Glutamatergic neuron (in vitro differentiated cells): ENCODE data around the gene PRR5L. TPM values are rescaled to one million over a fixed set of nuclear protein-coding genes. Genes with fewer than 3 reads are reported as not detected.
A peak's percentile ranks its signal among the peaks of the same experiment; 100 is the strongest.

ENCODE experiments used
- DNase-seq: peaks from one replicate; pipeline ENCODE4 v3.0.0; 2022
- H3K27ac Mint-ChIP-seq: one replicate; pipeline ENCODE4 v1.8.0; 2020; ENCODE audit warnings: mild to moderate bottlenecking, mixed read lengths, inconsistent platforms; ENCODE audit not compliant: unreplicated experiment
- H3K27me3 Mint-ChIP-seq: one replicate; pipeline ENCODE4 v1.8.0; 2020; ENCODE audit warnings: mild to moderate bottlenecking, moderate library complexity, mixed read lengths, inconsistent platforms; ENCODE audit not compliant: unreplicated experiment
- H3K36me3 Mint-ChIP-seq: one replicate; pipeline ENCODE4 v1.8.0; 2020; ENCODE audit warnings: mild to moderate bottlenecking, mixed read lengths, inconsistent platforms; ENCODE audit not compliant: unreplicated experiment
- H3K4me1 Mint-ChIP-seq: one replicate; pipeline ENCODE4 v1.8.0; 2020; ENCODE audit warnings: mild to moderate bottlenecking, low read depth, mixed read lengths, inconsistent platforms; ENCODE audit not compliant: unreplicated experiment
- H3K4me3 Mint-ChIP-seq: one replicate; pipeline ENCODE4 v1.8.0; 2020; ENCODE audit warnings: mild to moderate bottlenecking, mixed read lengths, inconsistent platforms; ENCODE audit not compliant: unreplicated experiment
- H3K9me3 Mint-ChIP-seq: one replicate; pipeline ENCODE4 v1.8.0; 2020; ENCODE audit warnings: mild to moderate bottlenecking, moderate library complexity, mixed read lengths, inconsistent platforms; ENCODE audit not compliant: unreplicated experiment
- total RNA-seq: library from RNA; stranded (reverse); fragmentation: NEBNext Ultra II Directional; extraction: Animal tissue kit (Norgen Biotek cat#: 25700); gene quantifications from one replicate; pipeline ENCODE4 v1.2.1, GENCODE V29; 2021; ENCODE audit not compliant: unreplicated experiment
- TF ChIP-seq, protein P1 (sequence below): fragments of 200-600 bp; sonication (generic); IDR thresholded peaks from one replicate; pipeline ENCODE4 v1.5.0; 2021; ENCODE audit not compliant: partially characterized antibody, unreplicated experiment

The PRR5L gene
- total RNA-seq, 1 donor from 2014 or later, result 1.6 TPM

DNA sequence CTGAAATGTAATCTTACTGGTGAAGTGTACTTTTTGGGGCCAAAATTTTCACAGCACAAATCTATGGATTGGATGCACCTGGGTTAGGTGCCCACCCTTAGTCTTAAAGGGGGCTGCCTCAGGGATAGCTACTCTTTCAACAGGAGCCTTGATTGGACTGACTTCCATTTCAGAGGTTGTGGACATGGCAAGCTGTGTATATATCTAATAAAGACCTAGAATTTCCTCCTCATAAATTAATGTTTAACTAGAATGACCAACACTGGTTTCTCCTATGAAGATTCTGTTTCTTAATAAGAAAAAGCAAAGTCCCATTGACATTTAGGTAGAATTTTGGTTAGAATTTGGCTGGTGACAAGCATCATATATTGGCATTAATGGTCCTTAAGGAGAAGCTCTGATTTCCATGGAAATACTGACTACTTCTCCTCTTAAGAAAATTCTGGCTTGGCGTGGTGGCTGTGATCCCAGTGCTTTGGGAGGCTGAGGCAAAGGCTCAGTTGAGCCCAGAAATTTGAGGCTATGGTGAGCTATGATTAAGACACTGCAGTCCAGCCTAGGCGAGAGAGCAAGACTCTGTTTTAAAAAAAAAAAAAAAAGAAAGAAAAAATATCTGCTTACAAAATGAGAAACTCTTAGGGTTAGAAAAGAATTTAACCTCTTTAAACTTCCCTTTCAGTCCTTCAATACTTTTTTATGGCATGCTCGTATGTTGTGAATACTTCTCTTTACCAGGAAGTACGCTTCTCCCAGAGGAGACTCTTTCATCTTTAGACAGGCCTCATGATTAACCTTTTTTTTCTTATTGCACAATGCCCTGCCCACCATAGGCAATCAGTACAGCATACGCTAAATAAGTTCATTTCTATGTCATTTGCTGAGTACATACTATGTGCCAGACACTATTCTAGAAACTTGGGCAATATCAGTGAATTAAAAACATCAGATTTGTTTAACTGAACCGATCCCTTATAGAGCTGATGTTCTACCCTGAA, 77.2 kb downstream of the PRR5L start:
- Mint-ChIP-seq H3K4me3 (no peak overlapping the region), H3K36me3 (no peaks in the 10 kb centered on the region), H3K4me1 (no peaks in the 10 kb centered on the region), H3K27me3 (peaks cover 21% of the 10 kb centered on the region), H3K27ac (no peak overlapping the region), H3K9me3 (peaks cover 2% of the 10 kb centered on the region)
- TF ChIP-seq, protein P1, sequence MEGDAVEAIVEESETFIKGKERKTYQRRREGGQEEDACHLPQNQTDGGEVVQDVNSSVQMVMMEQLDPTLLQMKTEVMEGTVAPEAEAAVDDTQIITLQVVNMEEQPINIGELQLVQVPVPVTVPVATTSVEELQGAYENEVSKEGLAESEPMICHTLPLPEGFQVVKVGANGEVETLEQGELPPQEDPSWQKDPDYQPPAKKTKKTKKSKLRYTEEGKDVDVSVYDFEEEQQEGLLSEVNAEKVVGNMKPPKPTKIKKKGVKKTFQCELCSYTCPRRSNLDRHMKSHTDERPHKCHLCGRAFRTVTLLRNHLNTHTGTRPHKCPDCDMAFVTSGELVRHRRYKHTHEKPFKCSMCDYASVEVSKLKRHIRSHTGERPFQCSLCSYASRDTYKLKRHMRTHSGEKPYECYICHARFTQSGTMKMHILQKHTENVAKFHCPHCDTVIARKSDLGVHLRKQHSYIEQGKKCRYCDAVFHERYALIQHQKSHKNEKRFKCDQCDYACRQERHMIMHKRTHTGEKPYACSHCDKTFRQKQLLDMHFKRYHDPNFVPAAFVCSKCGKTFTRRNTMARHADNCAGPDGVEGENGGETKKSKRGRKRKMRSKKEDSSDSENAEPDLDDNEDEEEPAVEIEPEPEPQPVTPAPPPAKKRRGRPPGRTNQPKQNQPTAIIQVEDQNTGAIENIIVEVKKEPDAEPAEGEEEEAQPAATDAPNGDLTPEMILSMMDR, result no peak
- no peak for DNase-seq

DNA sequence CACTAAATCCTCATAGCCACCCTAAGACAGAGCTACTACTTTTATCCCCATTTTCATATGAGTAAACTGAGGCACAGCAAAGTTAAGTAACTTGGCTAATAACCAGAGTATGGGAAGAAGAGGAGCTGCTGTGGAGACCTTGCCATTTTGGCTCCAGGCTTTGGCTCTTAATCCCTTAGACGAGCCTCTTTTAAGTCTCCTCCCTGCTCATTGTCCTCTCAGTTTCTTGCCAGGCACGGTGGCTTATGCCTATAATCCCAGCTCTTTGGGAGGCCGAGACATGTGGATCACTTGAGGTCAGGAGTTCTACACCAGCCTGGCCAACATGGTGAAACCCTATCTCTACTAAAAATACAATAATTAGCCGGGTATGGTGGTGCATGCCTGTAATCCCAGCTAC, 78.6 kb downstream of the PRR5L start:
- DNase-seq, result no peak
- H3K36me3 Mint-ChIP-seq, result no peaks in the 10 kb centered on the region
- no peak overlapping the region for H3K27ac Mint-ChIP-seq
- H3K4me1 Mint-ChIP-seq, result no peaks in the 10 kb centered on the region
- TF ChIP-seq, protein P1, result no peak
- H3K27me3 Mint-ChIP-seq, result peaks cover 19% of the 10 kb centered on the region
- H3K4me3 Mint-ChIP-seq, result no peak overlapping the region
- H3K9me3 Mint-ChIP-seq, result peaks cover 2% of the 10 kb centered on the region

DNA sequence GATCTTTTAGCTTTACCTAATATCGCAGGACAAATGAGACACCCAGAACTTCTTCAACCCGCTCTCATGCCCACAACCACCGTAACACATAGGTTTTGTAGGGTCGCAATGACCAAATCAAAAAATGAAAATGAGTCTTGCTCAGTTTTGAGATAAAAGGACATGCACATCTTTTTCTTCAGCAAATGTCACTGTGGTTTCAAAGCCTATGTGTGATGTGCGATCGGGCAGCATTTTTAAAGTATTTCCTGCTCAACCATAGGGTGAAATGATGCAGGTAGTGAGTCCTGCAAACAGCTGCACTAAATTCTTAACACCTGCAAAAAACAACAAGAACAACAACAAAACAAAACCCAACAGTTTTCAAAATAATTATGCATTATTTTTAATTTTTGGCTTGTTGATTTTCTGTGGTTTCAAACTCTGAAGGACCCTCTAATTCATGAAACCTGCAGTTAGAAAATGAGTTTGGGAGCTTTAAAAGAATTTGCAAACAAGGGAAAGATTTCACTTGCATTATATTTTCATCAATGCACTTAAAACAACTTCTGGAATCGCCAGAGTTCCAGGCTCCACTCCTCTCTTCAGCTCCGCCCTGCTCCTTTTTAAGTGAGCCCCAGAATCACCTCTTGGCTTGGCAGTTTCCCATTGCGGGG, 79.4 kb downstream of the PRR5L start:
- H3K4me3 Mint-ChIP-seq, result peak overlapping the region; percentile 52
- H3K9me3 Mint-ChIP-seq, result peaks cover 2% of the 10 kb centered on the region
- no peak overlapping the region for H3K27ac Mint-ChIP-seq
- TF ChIP-seq, protein P1, result no peak
- H3K27me3 Mint-ChIP-seq, result peaks cover 19% of the 10 kb centered on the region
- H3K36me3 Mint-ChIP-seq, result no peaks in the 10 kb centered on the region
- H3K4me1 Mint-ChIP-seq, result no peaks in the 10 kb centered on the region
- no peak for DNase-seq

DNA sequence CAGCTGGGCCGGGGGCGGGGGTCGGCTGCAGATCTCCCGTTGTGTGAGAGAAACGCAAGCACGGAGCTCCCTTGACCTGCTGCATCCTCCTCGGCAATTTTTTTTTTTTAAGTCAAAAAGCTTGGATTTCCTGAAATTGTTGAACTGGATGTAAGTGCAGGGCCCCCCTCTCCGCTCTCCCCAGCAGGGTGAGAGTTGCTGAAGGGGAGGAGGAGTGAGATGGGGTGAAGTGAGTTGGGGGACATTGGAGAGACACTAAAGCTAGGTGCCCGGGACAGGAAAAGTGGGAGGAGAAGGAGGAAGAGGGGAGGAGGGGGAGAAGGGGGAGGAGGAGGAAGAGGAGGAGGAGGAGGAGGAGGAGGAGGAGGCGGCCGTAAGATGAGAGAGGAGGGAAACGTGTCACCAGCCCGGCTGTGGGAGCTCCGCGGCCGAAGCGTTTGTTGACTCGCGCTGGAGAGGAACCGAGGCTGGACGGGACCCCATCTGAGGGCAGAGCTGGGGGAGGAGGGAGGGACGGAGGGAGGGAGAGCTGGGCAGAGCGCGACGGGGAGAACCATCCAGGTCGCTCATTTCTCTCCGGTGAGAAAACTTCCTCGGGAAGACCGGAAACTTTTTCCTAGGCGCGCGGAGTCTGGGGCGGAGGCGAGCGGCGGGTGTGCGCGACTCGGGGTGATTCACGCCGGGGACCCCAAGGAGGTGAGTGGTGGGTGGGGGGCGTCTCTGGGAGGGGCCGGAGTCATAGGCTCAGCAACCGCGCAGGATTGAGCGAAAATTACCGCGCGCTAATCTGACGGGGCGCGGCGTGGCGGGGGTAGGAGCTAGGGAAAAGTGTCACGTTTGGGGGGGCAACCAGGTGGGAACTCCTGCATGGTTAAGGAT, 80.2 kb downstream of the PRR5L start:
- peaks cover 2% of the 10 kb centered on the region for H3K9me3 Mint-ChIP-seq
- TF ChIP-seq, protein P1, result no peak
- no peaks in the 10 kb centered on the region for H3K4me1 Mint-ChIP-seq
- peak overlapping the region; percentile 93 for H3K4me3 Mint-ChIP-seq
- H3K27me3 Mint-ChIP-seq, result peaks cover 19% of the 10 kb centered on the region
- no peaks in the 10 kb centered on the region for H3K36me3 Mint-ChIP-seq
- no peak overlapping the region for H3K27ac Mint-ChIP-seq
- peak; percentile 29 for DNase-seq
